ENCODE results near the gene TECPR1. TPM values are rescaled to one million over a fixed set of nuclear protein-coding genes. Genes with fewer than 3 reads are reported as not detected.
A peak's percentile ranks its signal among the peaks of the same experiment; 100 is the strongest.

TECPR1 gene
- total RNA-seq, 1 experiment from 2014 or later = 13.9 TPM

DNA sequence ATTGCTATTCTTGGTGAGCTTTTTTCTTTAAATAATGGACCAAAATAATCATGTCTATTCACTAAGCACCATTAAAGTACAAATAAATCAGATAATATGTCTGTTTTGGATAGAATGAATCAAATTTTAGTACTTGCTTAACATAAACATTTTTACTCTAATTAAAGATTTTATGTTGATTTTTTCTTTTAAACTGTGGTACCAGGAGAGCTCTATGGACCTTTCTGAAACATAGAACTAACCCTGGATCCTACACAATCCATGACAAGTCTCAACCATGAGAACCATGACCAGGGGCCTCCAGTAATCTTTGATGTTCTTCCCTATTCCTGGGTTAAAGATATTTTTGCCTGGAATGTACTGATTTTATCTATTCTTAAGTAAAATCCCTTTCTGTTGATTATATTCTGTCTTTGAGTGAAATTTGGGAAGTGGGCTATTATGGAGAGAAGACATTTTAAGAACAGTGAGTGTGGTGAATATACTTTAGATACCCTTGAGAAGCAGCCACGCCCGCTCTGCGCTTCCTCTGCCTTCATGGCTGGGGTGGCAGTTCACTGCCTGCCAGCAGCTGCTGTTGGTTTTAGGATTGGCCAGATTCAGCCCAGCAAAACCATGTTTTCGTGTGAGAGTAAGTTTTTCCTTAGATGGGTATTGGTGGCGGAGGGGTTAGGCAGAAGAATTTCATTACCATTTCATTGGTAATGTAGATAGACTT is 83.0 kb downstream of the TECPR1 start:
- H4K91ac ChIP-seq (ENCODE audit: insufficient read length, low read depth, low read length) = no peak overlapping the region
- no peaks in the 10 kb centered on the region for H3K9me3 ChIP-seq (ENCODE audit: control insufficient read depth, low read depth, low read length)
- no peak overlapping the region for H3K9ac ChIP-seq (ENCODE audit: extremely low read depth, insufficient read length, low read length)
- TF ChIP-seq, protein P1, sequence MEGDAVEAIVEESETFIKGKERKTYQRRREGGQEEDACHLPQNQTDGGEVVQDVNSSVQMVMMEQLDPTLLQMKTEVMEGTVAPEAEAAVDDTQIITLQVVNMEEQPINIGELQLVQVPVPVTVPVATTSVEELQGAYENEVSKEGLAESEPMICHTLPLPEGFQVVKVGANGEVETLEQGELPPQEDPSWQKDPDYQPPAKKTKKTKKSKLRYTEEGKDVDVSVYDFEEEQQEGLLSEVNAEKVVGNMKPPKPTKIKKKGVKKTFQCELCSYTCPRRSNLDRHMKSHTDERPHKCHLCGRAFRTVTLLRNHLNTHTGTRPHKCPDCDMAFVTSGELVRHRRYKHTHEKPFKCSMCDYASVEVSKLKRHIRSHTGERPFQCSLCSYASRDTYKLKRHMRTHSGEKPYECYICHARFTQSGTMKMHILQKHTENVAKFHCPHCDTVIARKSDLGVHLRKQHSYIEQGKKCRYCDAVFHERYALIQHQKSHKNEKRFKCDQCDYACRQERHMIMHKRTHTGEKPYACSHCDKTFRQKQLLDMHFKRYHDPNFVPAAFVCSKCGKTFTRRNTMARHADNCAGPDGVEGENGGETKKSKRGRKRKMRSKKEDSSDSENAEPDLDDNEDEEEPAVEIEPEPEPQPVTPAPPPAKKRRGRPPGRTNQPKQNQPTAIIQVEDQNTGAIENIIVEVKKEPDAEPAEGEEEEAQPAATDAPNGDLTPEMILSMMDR (conservative IDR thresholded peaks at IDR 0.05) = no peak; the same call in 2 of the 3 replicates
- no peak overlapping the region for H2BK15ac ChIP-seq (ENCODE audit: low read depth, low read length)
- H3K27me3 ChIP-seq (ENCODE audit: insufficient read depth, low read length) = no peaks in the 10 kb centered on the region
- peak overlapping the region in 1 of 3 experiments; percentile 82; a peak in 1 of 7 replicates for H3K27ac Mint-ChIP-seq
- H3K9me3 Mint-ChIP-seq = no peaks in the 10 kb centered on the region
- no peak overlapping the region for H4K5ac ChIP-seq (ENCODE audit: insufficient read length, low read depth, low read length)
- H2BK20ac ChIP-seq (ENCODE audit: low read depth, low read length, poor library complexity, severe bottlenecking) = no peak overlapping the region
- H3K27ac ChIP-seq (ENCODE audit: insufficient read length, low read depth, low read length) = no peak overlapping the region
- H3K79me2 ChIP-seq (ENCODE audit: insufficient read depth, low read length) = no peaks in the 10 kb centered on the region
- H3K14ac ChIP-seq (ENCODE audit: insufficient read depth, low read length) = no peak overlapping the region
- no peak overlapping the region for H3T11ph ChIP-seq (ENCODE audit: low read length)
- H4K20me1 ChIP-seq (ENCODE audit: control insufficient read depth, insufficient read depth, insufficient read length) = no peaks in the 10 kb centered on the region
- H3K18ac ChIP-seq (ENCODE audit: insufficient read length, low read depth, low read length) = no peak overlapping the region
- no peak overlapping the region for H2AK5ac ChIP-seq (ENCODE audit: insufficient read length, low read length)
- peaks cover 14 to 24% of the 10 kb centered on the region in 2 experiments for H3K4me1 Mint-ChIP-seq
- H3K79me1 ChIP-seq (ENCODE audit: insufficient read depth, low read depth, low read length, poor library complexity, severe bottlenecking) = no peaks in the 10 kb centered on the region
- no peak overlapping the region for H2AFZ ChIP-seq (ENCODE audit: low read length)
- H2BK120ac ChIP-seq (ENCODE audit: low read depth, low read length, poor library complexity, severe bottlenecking) = no peak overlapping the region
- no peak overlapping the region for H3K4ac ChIP-seq (ENCODE audit: low read depth, low read length)
- no peak for DNase-seq
- no peak overlapping the region for H3K23ac ChIP-seq (ENCODE audit: insufficient read length, low read depth, low read length)
- peaks cover 10 to 13% (median 13%) of the 10 kb centered on the region in 3 experiments; a peak in 6 of 7 replicates for H3K36me3 Mint-ChIP-seq (ENCODE audit: insufficient read depth in 1 of 3, low read depth in 3 of 3)
- H2BK5ac ChIP-seq (ENCODE audit: insufficient read length, low read length) = no peak overlapping the region
- H4K8ac ChIP-seq (replicated peaks; ENCODE audit: insufficient read length, low read depth, low read length) = no peak overlapping the region
- no peaks in the 10 kb centered on the region for H3K27me3 Mint-ChIP-seq (ENCODE audit: low read depth)
- no peak overlapping the region for H3K4me2 ChIP-seq (ENCODE audit: insufficient read depth, insufficient read length, low read length)
- no peak overlapping the region for H2BK12ac ChIP-seq (ENCODE audit: insufficient read length, low read depth, low read length)
- H3K56ac ChIP-seq (ENCODE audit: insufficient read length, low read depth, low read length) = no peak overlapping the region
- H3K4me3 Mint-ChIP-seq = no peak overlapping the region
- WGBS (ENCODE audit: extremely low coverage, insufficient read length, low lambda C conversion rate) = no CpG with 5 or more reads among the region's 5 CpGs
- no peaks in the 10 kb centered on the region for H3K23me2 ChIP-seq (ENCODE audit: insufficient read length, low read depth, low read length, poor library complexity, severe bottlenecking)
- no peaks in the 10 kb centered on the region for H3K4me1 ChIP-seq (ENCODE audit: insufficient read depth, low read length)
